Hepatocyte (in vitro differentiated cells): ENCODE results near the gene SCN1B.
"Not testable (repeated sequence)": the region's sequence is repeated elsewhere in the genome, so short reads cannot be mapped to it uniquely, and the experiment has no call there.

ENCODE experiments used
- EZH2 ChIP-seq: fragments of 200-600 bp; sonication (generic); IDR thresholded peaks from 2 replicates; pipeline ENCODE4 v1.6.1; 2016; ENCODE audit warnings: antibody characterized with exemption, mild to moderate bottlenecking, borderline replicate concordance
- EZH2phosphoT487 ChIP-seq: fragments of 200-600 bp; sonication (generic); IDR thresholded peaks from one replicate; pipeline ENCODE4 v1.6.1; 2018; ENCODE audit warnings: antibody characterized with exemption, mild to moderate bottlenecking, low read depth, moderate library complexity; ENCODE audit not compliant: unreplicated experiment, severe bottlenecking
- TF ChIP-seq, protein P1 (sequence below): fragments of 200-600 bp; sonication (generic); IDR thresholded peaks from 2 replicates; pipeline ENCODE4 v1.5.1; 2016; ENCODE audit warnings: antibody characterized with exemption, mild to moderate bottlenecking; ENCODE audit not compliant: poor library complexity

DNA sequence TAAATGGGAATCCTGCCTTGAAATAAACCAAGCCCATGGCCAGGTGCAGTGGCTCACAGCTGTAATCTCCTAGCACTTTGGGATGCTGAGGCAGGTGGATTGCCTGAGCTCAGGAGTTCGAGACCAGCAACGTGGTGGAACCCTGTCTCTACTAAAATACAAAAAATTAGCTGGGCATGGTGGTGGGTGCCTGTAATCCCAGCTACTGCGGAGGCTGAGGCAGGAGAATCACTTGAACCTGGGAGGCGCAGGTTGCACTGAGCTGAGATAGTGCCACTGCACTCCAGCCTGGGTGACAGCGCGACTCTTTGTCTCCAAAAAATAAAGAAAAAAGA lies 24.3 kb upstream of the SCN1B start:
- TF ChIP-seq, protein P1, sequence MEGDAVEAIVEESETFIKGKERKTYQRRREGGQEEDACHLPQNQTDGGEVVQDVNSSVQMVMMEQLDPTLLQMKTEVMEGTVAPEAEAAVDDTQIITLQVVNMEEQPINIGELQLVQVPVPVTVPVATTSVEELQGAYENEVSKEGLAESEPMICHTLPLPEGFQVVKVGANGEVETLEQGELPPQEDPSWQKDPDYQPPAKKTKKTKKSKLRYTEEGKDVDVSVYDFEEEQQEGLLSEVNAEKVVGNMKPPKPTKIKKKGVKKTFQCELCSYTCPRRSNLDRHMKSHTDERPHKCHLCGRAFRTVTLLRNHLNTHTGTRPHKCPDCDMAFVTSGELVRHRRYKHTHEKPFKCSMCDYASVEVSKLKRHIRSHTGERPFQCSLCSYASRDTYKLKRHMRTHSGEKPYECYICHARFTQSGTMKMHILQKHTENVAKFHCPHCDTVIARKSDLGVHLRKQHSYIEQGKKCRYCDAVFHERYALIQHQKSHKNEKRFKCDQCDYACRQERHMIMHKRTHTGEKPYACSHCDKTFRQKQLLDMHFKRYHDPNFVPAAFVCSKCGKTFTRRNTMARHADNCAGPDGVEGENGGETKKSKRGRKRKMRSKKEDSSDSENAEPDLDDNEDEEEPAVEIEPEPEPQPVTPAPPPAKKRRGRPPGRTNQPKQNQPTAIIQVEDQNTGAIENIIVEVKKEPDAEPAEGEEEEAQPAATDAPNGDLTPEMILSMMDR = not testable (repeated sequence)
- not testable (repeated sequence) for TF ChIP-seq EZH2phosphoT487, EZH2
